Upper lobe of left lung (tissue), 4 donors: Measurements from ENCODE around the gene PTPRN2.

Experiments
- POLR2A ChIP-seq, 4 donors: fragments of 450-650 bp; IDR thresholded peaks; one replicate each; pipeline ENCODE4 v1.5.1; 2016 to 2017; ENCODE audit warnings: antibody characterized with exemption in 4 of 4, mild to moderate bottlenecking in 2 of 4
- TF ChIP-seq, protein P1 (sequence below), 6 experiments: fragments of 450-650 bp in 4 of 6; fragments of 200-600 bp in 2 of 6; sonication (generic) in 2 of 6; IDR thresholded peaks; one replicate each; pipeline ENCODE4 v1.5.1; 2016 to 2019; ENCODE audit warnings: antibody characterized with exemption in 6 of 6

GRCh38 chr7:158192956-158193355 lies 394.7 kb downstream of the PTPRN2 start:
- TF ChIP-seq, protein P1, sequence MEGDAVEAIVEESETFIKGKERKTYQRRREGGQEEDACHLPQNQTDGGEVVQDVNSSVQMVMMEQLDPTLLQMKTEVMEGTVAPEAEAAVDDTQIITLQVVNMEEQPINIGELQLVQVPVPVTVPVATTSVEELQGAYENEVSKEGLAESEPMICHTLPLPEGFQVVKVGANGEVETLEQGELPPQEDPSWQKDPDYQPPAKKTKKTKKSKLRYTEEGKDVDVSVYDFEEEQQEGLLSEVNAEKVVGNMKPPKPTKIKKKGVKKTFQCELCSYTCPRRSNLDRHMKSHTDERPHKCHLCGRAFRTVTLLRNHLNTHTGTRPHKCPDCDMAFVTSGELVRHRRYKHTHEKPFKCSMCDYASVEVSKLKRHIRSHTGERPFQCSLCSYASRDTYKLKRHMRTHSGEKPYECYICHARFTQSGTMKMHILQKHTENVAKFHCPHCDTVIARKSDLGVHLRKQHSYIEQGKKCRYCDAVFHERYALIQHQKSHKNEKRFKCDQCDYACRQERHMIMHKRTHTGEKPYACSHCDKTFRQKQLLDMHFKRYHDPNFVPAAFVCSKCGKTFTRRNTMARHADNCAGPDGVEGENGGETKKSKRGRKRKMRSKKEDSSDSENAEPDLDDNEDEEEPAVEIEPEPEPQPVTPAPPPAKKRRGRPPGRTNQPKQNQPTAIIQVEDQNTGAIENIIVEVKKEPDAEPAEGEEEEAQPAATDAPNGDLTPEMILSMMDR (IDR thresholded peaks at IDR 0.05), result no peak
- TF ChIP-seq POLR2A (IDR thresholded peaks at IDR 0.05), result no peak
